H7 (cell line): ENCODE measurements around the gene KRTAP12-1. TPM values are rescaled to one million over a fixed set of nuclear protein-coding genes. Genes with fewer than 3 reads are reported as not detected.

Source experiments
- DNase-seq: peaks from one replicate; pipeline ENCODE4 v3.0.0; 2012
- H3K27me3 ChIP-seq: 2 replicates; pipeline ENCODE4 v1.6.0; 2011; ENCODE audit warnings: mild to moderate bottlenecking, low read length; ENCODE audit not compliant: control insufficient read depth, insufficient read depth
- H3K36me3 ChIP-seq: replicated peaks from 2 replicates; pipeline ENCODE4 v1.5.1; 2011; ENCODE audit warnings: low read length; ENCODE audit not compliant: control insufficient read depth, insufficient read depth
- H3K4me3 ChIP-seq: 2 replicates; pipeline ENCODE4 v1.5.1; 2011; ENCODE audit warnings: low read depth, mild to moderate bottlenecking, control low read depth, low read length, moderate library complexity; ENCODE audit not compliant: insufficient read depth
- total RNA-seq: library from RNA; depleted of rRNA; stranded (reverse); fragments of >200 nt; shearing (Covaris generic); gene quantifications from 2 replicates; pipeline ENCODE4 v1.2.3, GENCODE V29; 2014

KRTAP12-1 gene
- total RNA-seq, 1 experiment from 2014 or later = 0.17 TPM

GRCh38 chr21:44718093-44718492 lies 36.1 kb upstream of the KRTAP12-1 start:
- DNase-seq = no peak
- H3K4me3 ChIP-seq = no peak overlapping the region
- H3K36me3 ChIP-seq = no peaks in the 10 kb centered on the region
- peaks cover 15% of the 10 kb centered on the region for H3K27me3 ChIP-seq

- DNase-seq = no peak
- H3K27me3 ChIP-seq = peaks cover 23% of the 10 kb centered on the region
- no peak overlapping the region for H3K4me3 ChIP-seq
- H3K36me3 ChIP-seq = no peaks in the 10 kb centered on the region
Observed at GRCh38 chr21:44716984-44717383, 35.0 kb upstream of the KRTAP12-1 start.

GRCh38 chr21:44714905-44715304 lies 32.9 kb upstream of the KRTAP12-1 start:
- Histone ChIP-seq H3K36me3 (no peaks in the 10 kb centered on the region), H3K4me3 (no peak overlapping the region), H3K27me3 (peaks cover 44% of the 10 kb centered on the region)
- DNase-seq = peak; percentile 22

DNA sequence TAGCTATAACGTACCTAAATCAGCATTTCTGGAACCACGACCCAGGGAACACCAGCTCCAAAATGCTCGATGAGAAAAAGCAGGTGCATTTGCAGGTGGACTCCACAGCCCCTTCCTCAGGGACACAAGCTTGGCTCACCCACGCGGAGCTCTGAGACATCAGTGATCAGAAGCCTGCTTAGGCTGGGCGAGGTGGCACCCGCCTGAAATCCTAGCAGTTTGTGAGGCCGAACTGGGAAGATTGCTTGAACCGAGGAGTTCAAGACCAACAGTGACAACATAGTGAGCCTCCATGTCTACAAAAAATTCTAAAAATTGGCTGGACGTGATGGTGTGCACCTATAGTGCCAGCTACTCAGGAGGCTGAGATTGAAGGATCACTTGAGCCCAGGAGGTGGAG lies 31.9 kb upstream of the KRTAP12-1 start:
- peaks cover 54% of the 10 kb centered on the region for H3K27me3 ChIP-seq
- DNase-seq = peak; percentile 8
- no peak overlapping the region for H3K4me3 ChIP-seq
- H3K36me3 ChIP-seq = no peaks in the 10 kb centered on the region

DNA sequence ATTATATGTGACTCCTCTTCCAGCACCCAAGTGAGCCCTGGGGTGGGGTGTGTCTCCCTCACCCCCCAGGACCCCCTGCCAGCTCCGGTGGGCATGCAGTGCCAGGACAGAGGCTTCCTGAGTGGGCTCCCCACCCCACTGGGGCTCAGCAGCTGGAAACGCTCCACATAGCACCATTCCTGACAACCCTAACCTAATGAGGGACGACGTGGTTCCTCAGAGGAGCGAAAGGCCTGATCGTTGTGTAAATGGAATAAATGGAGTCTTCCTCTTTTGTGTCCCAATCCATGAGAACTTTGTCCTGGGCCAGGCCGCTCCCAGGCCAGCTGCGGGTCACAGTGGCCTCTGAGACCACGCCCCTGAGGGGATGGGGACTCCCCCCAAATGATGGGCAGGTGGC lies 31.2 kb upstream of the KRTAP12-1 start:
- Histone ChIP-seq H3K36me3 (no peaks in the 10 kb centered on the region), H3K27me3 (peaks cover 61% of the 10 kb centered on the region), H3K4me3 (no peak overlapping the region)
- DNase-seq = peak; percentile 34

GRCh38 chr21:44712203-44713028 lies 30.5 kb upstream of the KRTAP12-1 start:
- peak; percentile 70 for DNase-seq
- Histone ChIP-seq H3K27me3 (peaks cover 69% of the 10 kb centered on the region), H3K4me3 (peak overlapping the region; percentile 22)

GRCh38 chr21:44711327-44712202 lies 29.6 kb upstream of the KRTAP12-1 start, which contains the start of gene TSPEAR:
TSS of gene TSPEAR (minus strand) at chr21:44711572. CDS start at chr21:44711514, 58 bp downstream.
- no peaks in the 10 kb centered on the region for H3K36me3 ChIP-seq
- peak; percentile 72 for DNase-seq
- peaks cover 76% of the 10 kb centered on the region for H3K27me3 ChIP-seq
- peak within 1 kb of the TSS; percentile 22 for H3K4me3 ChIP-seq

More at GRCh38 chr21:44712203-44713028, 30.5 kb upstream of the KRTAP12-1 start:
- H3K36me3 ChIP-seq = no peaks in the 10 kb centered on the region

GRCh38 chr21:44710756-44711326 lies 28.9 kb upstream of the KRTAP12-1 start:
- Histone ChIP-seq H3K4me3 (peak overlapping the region; percentile 22), H3K27me3 (peaks cover 83% of the 10 kb centered on the region), H3K36me3 (no peaks in the 10 kb centered on the region)
- peak; percentile 78 for DNase-seq

- DNase-seq = peak; percentile 64
- no peak overlapping the region for H3K4me3 ChIP-seq
- no peaks in the 10 kb centered on the region for H3K36me3 ChIP-seq
- peaks cover 83% of the 10 kb centered on the region for H3K27me3 ChIP-seq
Observed at GRCh38 chr21:44710294-44710665, 28.3 kb upstream of the KRTAP12-1 start.

GRCh38 chr21:44709426-44710293 lies 27.7 kb upstream of the KRTAP12-1 start:
- peak; percentile 66 for DNase-seq
- Histone ChIP-seq H3K4me3 (no peak overlapping the region; the same call in 1 of the 2 replicates), H3K36me3 (no peaks in the 10 kb centered on the region), H3K27me3 (peaks cover 83% of the 10 kb centered on the region)

GRCh38 chr21:44708866-44709425 lies 27.0 kb upstream of the KRTAP12-1 start:
- DNase-seq = no peak
- H3K4me3 ChIP-seq = peak overlapping the region; percentile 6; the same call in 1 of the 2 replicates
- peaks cover 84% of the 10 kb centered on the region for H3K27me3 ChIP-seq
- no peaks in the 10 kb centered on the region for H3K36me3 ChIP-seq

GRCh38 chr21:44708213-44708865 lies 26.4 kb upstream of the KRTAP12-1 start:
- Histone ChIP-seq H3K4me3 (peak overlapping the region; percentile 31), H3K27me3 (peaks cover 80% of the 10 kb centered on the region), H3K36me3 (no peaks in the 10 kb centered on the region)
- peak; percentile 86 for DNase-seq
